ENCODE measurements around the gene SHBG. TPM values are rescaled to one million over a fixed set of nuclear protein-coding genes. Genes with fewer than 3 reads are reported as not detected.

SHBG gene
- not detected for total RNA-seq

- H3K36me3 ChIP-seq = no peaks in the 10 kb centered on the region
- intact Hi-C loops (cut with DNase I) = no loop called here
- H3K27ac ChIP-seq = no peak within 1 kb of the TSS
These were observed at the start of gene SHBG for GRCh38 chr17:7629939-7630571. Gene SHBG (plus strand): TSS chr17:7630135. CDS start chr17:7630173, 38 bp downstream.

DNA sequence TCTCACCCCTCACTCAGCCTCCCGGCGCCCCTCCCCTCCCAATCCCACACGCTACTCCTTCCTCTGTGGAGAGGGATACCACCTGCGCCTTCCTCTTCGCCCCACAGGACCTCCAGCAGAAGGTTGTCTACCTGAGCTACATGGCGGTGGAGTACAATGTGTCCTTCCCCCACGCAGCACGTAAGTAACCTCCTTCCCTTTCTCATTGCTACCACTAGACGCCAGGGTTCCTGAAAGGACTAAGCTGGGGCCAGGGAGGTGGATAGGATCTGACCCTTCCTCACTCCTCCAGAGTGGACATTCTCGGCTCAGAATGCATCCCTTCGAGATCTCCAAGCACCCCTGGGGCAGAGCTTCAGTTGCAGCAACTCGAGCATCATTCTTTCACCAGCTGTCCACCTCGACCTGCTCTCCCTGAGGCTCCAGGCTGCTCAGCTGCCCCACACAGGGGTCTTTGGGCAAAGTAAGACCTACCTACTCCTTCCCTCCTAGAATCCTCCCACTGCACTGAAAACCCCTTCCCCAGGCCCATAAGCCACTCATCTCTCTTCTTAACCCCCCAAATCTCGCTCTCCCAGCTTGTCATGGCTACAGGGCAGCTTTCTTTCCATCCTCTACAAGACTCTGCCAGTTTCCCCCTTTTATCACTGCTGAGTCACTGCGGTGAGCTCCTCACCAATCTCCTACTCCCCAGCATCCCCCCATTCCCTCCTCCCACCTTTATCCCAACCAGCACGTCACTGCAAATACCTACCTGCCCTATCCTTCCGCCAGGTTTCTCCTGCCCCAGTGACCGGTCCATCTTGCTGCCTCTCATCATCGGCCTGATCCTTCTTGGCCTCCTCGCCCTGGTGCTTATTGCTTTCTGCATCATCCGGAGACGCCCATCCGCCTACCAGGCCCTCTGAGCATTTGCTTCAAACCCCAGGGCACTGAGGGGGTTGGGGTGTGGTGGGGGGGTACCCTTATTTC is 49.0 kb upstream of the SHBG start:
- intact Hi-C loops (cut with DNase I) = loop anchor here (10.0 kb wide), 1 partner anchor 594 kb away; the partner anchor contains the start of gene TMEM107
- TF ChIP-seq CTCF (IDR thresholded peaks at IDR 0.05) = no peak
- H3K27ac ChIP-seq = peak overlapping the region; percentile 85 to 87
- DNase-seq (ENCODE audit: low spot score in 2 of 2) = no peak
- no peaks in the 10 kb centered on the region for H3K9me3 ChIP-seq
- peaks cover 31% of the 10 kb centered on the region in 2 donors for H3K36me3 ChIP-seq
- H3K27me3 ChIP-seq = no peaks in the 10 kb centered on the region
- H3K4me1 ChIP-seq = peaks cover 25 to 37% of the 10 kb centered on the region in 2 donors
- H3K4me3 ChIP-seq = peak overlapping the region; percentile 30 to 65

More at GRCh38 chr17:7629939-7630571, at the start of gene SHBG:
- no peak for DNase-seq (ENCODE audit: low spot score in 2 of 2)
- H3K27me3 ChIP-seq = no peaks in the 10 kb centered on the region
- TF ChIP-seq CTCF (IDR thresholded peaks at IDR 0.05) = no peak
- H3K4me3 ChIP-seq = no peak within 1 kb of the TSS
- peaks cover 0 to 4% of the 10 kb centered on the region in 2 donors for H3K4me1 ChIP-seq
- no peaks in the 10 kb centered on the region for H3K9me3 ChIP-seq

- peak overlapping the region; percentile 85 to 87 for H3K27ac ChIP-seq
- peaks cover 13 to 14% of the 10 kb centered on the region in 2 donors for H3K36me3 ChIP-seq
- H3K9me3 ChIP-seq = no peaks in the 10 kb centered on the region
- peak in 1 of 2 donors; percentile 69 for DNase-seq (ENCODE audit: low spot score in 2 of 2)
- H3K27me3 ChIP-seq = no peaks in the 10 kb centered on the region
- H3K4me3 ChIP-seq = peak overlapping the region; percentile 59 to 65
- intact Hi-C loops (cut with DNase I) = loop anchor here (1.0 to 10.0 kb wide), 2 partner anchors 10 to 592 kb away; partner anchors contain the start of gene TMEM107
- no peak for TF ChIP-seq CTCF (IDR thresholded peaks at IDR 0.05)
- peaks cover 25 to 37% of the 10 kb centered on the region in 2 donors for H3K4me1 ChIP-seq
These were observed 47.3 kb upstream of the SHBG start for GRCh38 chr17:7582396-7583252.

DNA sequence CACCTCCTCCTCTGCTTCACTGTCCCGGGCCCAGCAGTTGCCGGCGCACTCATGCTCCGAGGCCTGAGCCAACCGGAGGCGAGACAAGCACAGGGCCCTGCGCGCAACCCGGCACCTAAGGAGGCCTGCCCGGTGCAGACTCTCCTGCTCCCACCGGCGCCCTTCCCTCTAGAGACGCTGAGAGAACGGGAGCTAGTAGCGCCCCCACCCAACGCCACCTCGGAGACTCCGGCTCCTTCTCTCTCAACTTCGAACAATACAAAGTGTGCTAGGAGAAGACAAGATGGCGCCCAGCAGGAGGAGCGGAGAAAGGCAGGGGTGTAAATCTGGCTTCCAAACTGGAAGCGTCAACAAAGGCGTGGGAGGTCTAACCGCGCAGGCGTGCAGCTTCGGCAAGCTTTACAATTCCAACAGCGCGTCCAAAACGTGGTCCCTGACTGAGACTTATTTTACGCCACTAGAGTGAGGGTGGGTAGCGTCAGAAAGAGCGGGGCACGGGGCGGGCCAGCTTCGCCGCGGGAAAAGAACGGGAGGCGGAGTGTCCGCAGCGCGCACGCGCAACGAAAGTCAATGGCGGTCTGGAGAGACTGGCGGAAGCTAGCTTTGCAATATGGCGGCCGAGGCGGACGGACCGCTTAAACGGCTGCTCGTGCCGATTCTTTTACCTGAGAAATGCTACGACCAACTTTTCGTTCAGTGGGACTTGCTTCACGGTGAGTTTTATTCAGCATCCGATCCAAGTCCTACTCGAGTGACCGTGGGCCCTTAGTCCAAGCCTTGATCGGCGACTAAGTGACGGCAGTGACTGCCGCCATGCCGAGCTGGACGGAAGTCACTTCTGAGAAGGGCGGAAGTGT is 46.5 kb upstream of the SHBG start, which contains the start of gene MPDU1:
MPDU1 (plus strand) TSS at position 600 of the 857 bp plus-strand sequence; CDS start at position 611, 11 bp downstream.
- Histone ChIP-seq H3K4me1 (peaks cover 25 to 42% of the 10 kb centered on the region in 2 donors), H3K27ac (peak within 1 kb of the TSS; percentile 85 to 87), H3K36me3 (peaks cover 5% of the 10 kb centered on the region in 2 donors), H3K4me3 (peak within 1 kb of the TSS; percentile 59 to 65), H3K27me3 (no peaks in the 10 kb centered on the region), H3K9me3 (no peaks in the 10 kb centered on the region)
- intact Hi-C loops (cut with DNase I) = loop anchor here (1.0 to 10.0 kb wide), 2 partner anchors 11 to 591 kb away; partner anchors contain the start of gene TMEM107
- peak; percentile 79 to 98 for DNase-seq (ENCODE audit: low spot score in 2 of 2)
- no peak for TF ChIP-seq CTCF (IDR thresholded peaks at IDR 0.05)

All from ascending aorta (tissue), 2 donors.